ENCODE data around the gene NECTIN1.
A peak's percentile ranks its signal among the peaks of the same experiment; 100 is the strongest.

Gene NECTIN1

GRCh38 chr11:119668676-119669075 lies 60.3 kb downstream of the NECTIN1 start:
- H3K4me3 ChIP-seq (replicated peaks in 1 of 2; ENCODE audit: low read depth in 2 of 2, low read length in 2 of 2): no peak overlapping the region
- TF ChIP-seq CTCF (IDR thresholded peaks at IDR 0.05; ENCODE audit: low read depth, low read length): no peak
- DNase-seq (ENCODE audit: low read depth in 2 of 2): no peak

- no peak overlapping the region for H3K4me3 ChIP-seq (replicated peaks in 1 of 2; ENCODE audit: low read depth in 2 of 2, low read length in 2 of 2)
- peak; percentile 76 for DNase-seq (ENCODE audit: low read depth in 2 of 2)
- peak; percentile 95 for TF ChIP-seq CTCF (IDR thresholded peaks at IDR 0.05; ENCODE audit: low read depth, low read length)
Observed at GRCh38 chr11:119666463-119667131, 62.4 kb downstream of the NECTIN1 start.

- no peak for DNase-seq (ENCODE audit: low read depth in 2 of 2)
- no peak overlapping the region for H3K4me3 ChIP-seq (replicated peaks in 1 of 2; ENCODE audit: low read depth in 2 of 2, low read length in 2 of 2)
- TF ChIP-seq CTCF (IDR thresholded peaks at IDR 0.05; ENCODE audit: low read depth, low read length): no peak
Observed at GRCh38 chr11:119666061-119666460, 62.9 kb downstream of the NECTIN1 start.

GRCh38 chr11:119664701-119665420 lies 64.1 kb downstream of the NECTIN1 start:
- no peak overlapping the region for H3K4me3 ChIP-seq (replicated peaks in 1 of 2; ENCODE audit: low read depth in 2 of 2, low read length in 2 of 2)
- no peak for TF ChIP-seq CTCF (IDR thresholded peaks at IDR 0.05; ENCODE audit: low read depth, low read length)

DNA sequence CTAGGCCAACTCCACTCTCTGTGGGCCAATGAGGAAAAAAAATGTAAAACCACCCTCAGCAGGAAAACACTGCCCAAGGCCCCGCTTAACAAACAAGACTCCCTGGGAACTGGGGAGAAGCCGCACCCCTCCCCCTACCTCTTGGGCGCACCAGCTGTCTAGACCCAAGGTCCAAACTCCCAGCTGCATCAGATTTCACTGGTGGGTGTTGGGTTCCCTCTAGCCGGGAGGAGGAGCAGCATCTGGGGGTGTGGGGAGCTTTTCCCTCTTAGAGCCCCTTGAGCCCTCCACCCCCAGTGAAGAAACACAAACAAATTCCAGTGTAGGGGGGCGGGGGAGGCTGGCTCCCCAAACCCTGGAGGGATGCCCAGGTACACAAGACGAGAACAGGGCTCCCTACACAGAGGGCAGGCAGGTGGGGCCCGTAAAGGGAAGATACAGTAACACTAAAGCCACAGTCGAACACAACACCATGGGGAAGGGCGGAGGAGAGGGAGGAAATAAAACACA lies 64.9 kb downstream of the NECTIN1 start:
- TF ChIP-seq CTCF (IDR thresholded peaks at IDR 0.05; ENCODE audit: low read depth, low read length): no peak
- H3K4me3 ChIP-seq (replicated peaks in 1 of 2; ENCODE audit: low read depth in 2 of 2, low read length in 2 of 2): no peak overlapping the region
- no peak for DNase-seq (ENCODE audit: low read depth in 2 of 2)

More at GRCh38 chr11:119664701-119665420, 64.1 kb downstream of the NECTIN1 start:
- DNase-seq (ENCODE audit: low read depth in 2 of 2): no peak

- no peak for TF ChIP-seq CTCF (IDR thresholded peaks at IDR 0.05; ENCODE audit: low read depth, low read length)
- H3K4me3 ChIP-seq (replicated peaks in 1 of 2; ENCODE audit: low read depth in 2 of 2, low read length in 2 of 2): no peak overlapping the region
- no peak for DNase-seq (ENCODE audit: low read depth in 2 of 2)
Observed at GRCh38 chr11:119663279-119663678, 65.7 kb downstream of the NECTIN1 start.

All from cardiac fibroblast (primary cell).